HL-60/S4 (cell line): ENCODE results near the gene ULBP1.
"Not testable (repeated sequence)": the region's sequence is repeated elsewhere in the genome, so short reads cannot be mapped to it uniquely, and the experiment has no call there.

Experiments used
- in situ Hi-C: fragments of 300-500 bp; cut with MboI; formaldehyde crosslinking; loops from 2 replicates; pipeline ENCODE4 v1.14.3; 2022; ENCODE audit warnings: low sequenced_read_pairs

ULBP1 gene, protein sequence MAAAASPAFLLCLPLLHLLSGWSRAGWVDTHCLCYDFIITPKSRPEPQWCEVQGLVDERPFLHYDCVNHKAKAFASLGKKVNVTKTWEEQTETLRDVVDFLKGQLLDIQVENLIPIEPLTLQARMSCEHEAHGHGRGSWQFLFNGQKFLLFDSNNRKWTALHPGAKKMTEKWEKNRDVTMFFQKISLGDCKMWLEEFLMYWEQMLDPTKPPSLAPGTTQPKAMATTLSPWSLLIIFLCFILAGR

GRCh38 chr6:149963462-149964307 lies at the start of gene ULBP1:
Gene ULBP1, plus strand, starts transcription at chr6:149963943. Its CDS starts 107 bp downstream, at chr6:149964050.
- in situ Hi-C loops: no loop called here

- in situ Hi-C loops: no loop called here
Measured at GRCh38 chr6:149915970-149916865, 47.5 kb upstream of the ULBP1 start.

DNA sequence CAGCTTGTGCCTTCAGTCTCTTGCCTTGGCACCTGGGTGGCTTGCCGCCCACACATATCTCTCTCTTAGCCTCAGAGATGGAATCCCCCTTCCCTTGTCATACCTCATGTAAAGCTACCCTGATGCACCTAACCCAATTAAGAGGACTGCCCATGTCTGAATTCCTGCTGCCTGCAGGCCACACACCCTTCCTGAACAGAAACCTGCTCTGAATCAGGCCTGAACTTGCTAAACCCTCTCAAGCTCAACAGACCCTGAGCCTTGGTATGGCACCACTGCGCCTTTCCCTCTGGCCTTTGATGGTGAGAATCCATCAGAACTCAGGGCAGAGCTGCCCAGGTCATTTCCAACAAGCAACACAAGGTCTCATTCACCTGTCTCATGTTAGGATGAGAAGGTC lies 46.1 kb upstream of the ULBP1 start:
- in situ Hi-C loops: no loop called here

DNA sequence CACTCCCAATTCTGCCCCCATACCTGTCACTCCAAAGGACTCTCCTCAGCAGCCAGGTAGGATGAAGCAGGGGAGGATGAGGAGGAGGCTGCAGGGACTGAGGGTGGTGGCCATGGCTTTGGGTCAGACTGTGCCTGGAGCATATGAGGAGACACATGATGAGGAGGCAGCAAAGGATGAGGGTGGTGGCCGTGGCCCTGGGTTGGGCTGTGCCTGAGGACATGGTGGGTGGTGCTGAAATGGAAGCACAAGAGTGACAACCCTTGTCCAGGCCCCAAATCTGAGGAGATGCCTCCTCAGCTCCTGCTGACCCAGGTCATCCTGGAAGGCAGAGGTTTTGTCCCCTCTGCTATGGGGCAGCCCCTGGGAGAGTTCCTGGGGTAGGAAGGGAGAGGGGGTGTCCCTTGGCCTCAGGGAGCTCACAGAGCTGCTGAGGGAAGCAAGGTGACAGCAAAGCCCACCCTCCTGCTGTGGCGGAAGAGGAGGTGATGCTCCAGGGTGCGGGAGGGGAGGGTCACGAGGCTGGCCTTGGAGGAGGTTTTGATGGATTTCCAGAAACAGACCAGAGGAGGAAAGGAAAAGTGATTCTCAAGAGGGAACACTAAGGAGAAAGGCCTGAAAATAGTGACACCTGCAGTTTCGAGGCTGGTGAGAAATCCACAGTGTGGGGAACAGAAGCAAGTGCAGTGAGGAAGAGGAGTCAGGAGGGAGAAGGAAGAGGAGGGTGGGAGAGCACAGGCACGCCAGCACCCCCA lies 45.4 kb upstream of the ULBP1 start:
- in situ Hi-C loops: no loop called here

- in situ Hi-C loops: not testable (repeated sequence)
Measured at GRCh38 chr6:149919126-149919833, 44.5 kb upstream of the ULBP1 start.

- in situ Hi-C loops: loop anchor here (5.0 kb wide), 1 partner anchor 73 kb away; no protein-coding TSS in a partner anchor
Measured at GRCh38 chr6:149919834-149920225, 43.9 kb upstream of the ULBP1 start.

DNA sequence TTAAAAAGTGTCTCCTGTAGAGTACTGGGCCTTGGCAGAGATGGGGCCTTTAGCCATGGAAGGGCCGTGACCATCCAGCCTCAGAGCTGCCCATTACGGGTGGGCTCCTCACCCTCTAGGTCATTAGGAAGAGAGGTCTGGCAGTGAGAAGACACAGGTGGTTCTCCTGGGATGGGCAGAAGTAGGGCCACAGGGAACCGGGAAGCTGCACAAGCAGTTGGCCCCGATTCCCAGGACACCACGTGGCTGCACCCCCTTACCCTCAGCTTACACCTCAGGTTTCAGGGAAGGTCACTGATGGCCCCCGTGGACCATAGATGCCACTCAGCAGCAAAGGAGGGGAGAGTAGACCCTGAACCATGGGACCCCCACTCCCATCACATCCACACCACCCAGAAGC lies 42.4 kb upstream of the ULBP1 start:
- in situ Hi-C loops: loop anchor here (5.0 kb wide), 1 partner anchor 74 kb away; no protein-coding TSS in a partner anchor

GRCh38 chr6:149922091-149922490 lies 41.7 kb upstream of the ULBP1 start:
- in situ Hi-C loops: loop anchor here (5.0 kb wide), 1 partner anchor 75 kb away; no protein-coding TSS in a partner anchor

- in situ Hi-C loops: loop anchor here (5.0 kb wide), 1 partner anchor 75 kb away; no protein-coding TSS in a partner anchor
Measured at GRCh38 chr6:149922642-149923326, 41.0 kb upstream of the ULBP1 start, which contains the start of gene RAET1G. Gene RAET1G, minus strand, starts transcription at chr6:149923121. Its CDS starts 111 bp downstream, at chr6:149923010.

- in situ Hi-C loops: loop anchor here (5.0 kb wide), 1 partner anchor 76 kb away; no protein-coding TSS in a partner anchor
Measured at GRCh38 chr6:149923327-149923986, 40.3 kb upstream of the ULBP1 start.

DNA sequence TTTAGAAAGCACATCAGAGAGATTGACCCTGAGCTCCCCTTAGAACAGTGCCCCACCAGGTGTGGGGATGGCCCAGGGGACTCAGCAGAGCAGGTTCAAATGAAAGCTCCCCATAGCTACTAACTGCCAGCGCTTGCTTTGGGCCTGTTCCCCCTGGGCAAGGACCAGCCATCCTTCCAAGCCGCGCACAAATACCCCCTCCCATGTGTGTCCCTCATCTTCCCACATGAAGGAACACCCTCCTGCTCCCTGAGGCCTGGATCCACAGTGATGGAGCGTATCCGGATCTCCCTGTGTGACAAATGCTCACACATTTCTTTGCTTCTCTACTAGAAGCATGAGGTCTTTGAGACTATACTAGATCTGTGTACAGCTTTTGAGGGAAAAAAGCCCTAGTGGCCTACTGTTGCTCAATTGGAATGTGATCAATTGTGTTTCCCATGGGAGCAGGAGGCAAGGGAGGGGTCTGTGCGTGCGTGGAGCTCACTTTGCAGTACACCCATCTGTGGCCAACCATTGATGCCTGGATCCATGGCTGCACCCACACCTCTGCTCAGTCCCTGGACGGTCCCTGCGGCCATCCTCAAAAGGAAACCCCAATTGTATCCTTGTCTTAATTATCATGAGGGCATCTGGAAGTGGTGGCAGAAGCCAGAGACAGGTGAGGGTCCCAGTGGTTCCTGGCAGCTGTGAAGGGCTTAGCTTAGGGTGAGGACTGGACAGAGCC lies 39.4 kb upstream of the ULBP1 start:
- in situ Hi-C loops: loop anchor here (5.0 kb wide), 1 partner anchor 77 kb away; no protein-coding TSS in a partner anchor

GRCh38 chr6:149924933-149925252 lies 38.9 kb upstream of the ULBP1 start:
- in situ Hi-C loops: loop anchor here (5.0 to 25.0 kb wide), 2 partner anchors 78 to 887 kb away; no protein-coding TSS in a partner anchor

- in situ Hi-C loops: loop anchor here (25.0 kb wide), 1 partner anchor 887 kb away; no protein-coding TSS in a partner anchor
Measured at GRCh38 chr6:149925253-149925973, 38.3 kb upstream of the ULBP1 start.

GRCh38 chr6:149925974-149926777 lies 37.6 kb upstream of the ULBP1 start:
- in situ Hi-C loops: loop anchor here (25.0 kb wide), 1 partner anchor 886 kb away; no protein-coding TSS in a partner anchor

- in situ Hi-C loops: loop anchor here (25.0 kb wide), 1 partner anchor 885 kb away; no protein-coding TSS in a partner anchor
Measured at GRCh38 chr6:149927025-149927424, 36.7 kb upstream of the ULBP1 start.

- in situ Hi-C loops: loop anchor here (25.0 kb wide), 1 partner anchor 883 kb away; no protein-coding TSS in a partner anchor
Measured at GRCh38 chr6:149929422-149929821, 34.3 kb upstream of the ULBP1 start.
